HepG2 (cell line): ENCODE measurements around the gene PDCD2L. TPM values are rescaled to one million over a fixed set of nuclear protein-coding genes. Genes with fewer than 3 reads are reported as not detected.
A peak's percentile ranks its signal among the peaks of the same experiment; 100 is the strongest.

Source experiments
- ETV5 ChIP-seq: IDR thresholded peaks from 2 replicates; pipeline ENCODE4 v1.6.1; 2018; ENCODE audit warnings: missing biosample characterization, missing genetic modification reagents, inconsistent platforms, borderline replicate concordance
- IKZF4 ChIP-seq: sonication (generic); formaldehyde crosslinking; IDR thresholded peaks from 2 replicates; pipeline ENCODE4 v1.5.1; 2020; ENCODE audit warnings: borderline replicate concordance, mild to moderate bottlenecking, low read depth, missing genetic modification reagents; ENCODE audit errors: not compliant biosample characterization
- MYC ChIP-seq: sonication (generic); formaldehyde crosslinking; IDR thresholded peaks from 2 replicates; pipeline ENCODE4 v1.9.0; 2021; ENCODE audit warnings: missing genetic modification reagents, borderline replicate concordance
- NCOA1 ChIP-seq: sonication (generic); formaldehyde crosslinking; IDR thresholded peaks from 2 replicates; pipeline ENCODE4 v1.9.0; 2021; ENCODE audit warnings: missing genetic modification reagents
- NFRKB ChIP-seq: fragments of 450-650 bp; IDR thresholded peaks from 2 replicates; pipeline ENCODE4 v1.6.1; 2017
- RARG ChIP-seq: sonication (generic); formaldehyde crosslinking; IDR thresholded peaks from 2 replicates; pipeline ENCODE4 v1.4.0; 2020; ENCODE audit warnings: low read depth, mild to moderate bottlenecking, missing genetic modification reagents
- TOPORS ChIP-seq: sonication (generic); formaldehyde crosslinking; IDR thresholded peaks from 2 replicates; pipeline ENCODE4 v1.8.0; 2023; ENCODE audit warnings: mild to moderate bottlenecking, missing genetic modification reagents
- ZBED4 ChIP-seq: sonication (generic); formaldehyde crosslinking; IDR thresholded peaks from 2 replicates; pipeline ENCODE4 v1.4.0; 2020; ENCODE audit warnings: missing genetic modification reagents, borderline replicate concordance
- ZBTB7A ChIP-seq: sonication (generic); formaldehyde crosslinking; IDR thresholded peaks from 2 replicates; pipeline ENCODE4 v1.8.0; 2022; ENCODE audit warnings: mild to moderate bottlenecking, missing genetic modification reagents
- ZMYM3 ChIP-seq: sonication (generic); formaldehyde crosslinking; IDR thresholded peaks from 2 replicates; pipeline ENCODE4 v1.5.1; 2020; ENCODE audit warnings: mild to moderate bottlenecking, missing genetic modification reagents
- ZNF180 ChIP-seq: sonication (generic); formaldehyde crosslinking; IDR thresholded peaks from 2 replicates; pipeline ENCODE4 v1.4.0; 2020; ENCODE audit warnings: low read depth, missing genetic modification reagents, borderline replicate concordance
- ZNF253 ChIP-seq: sonication (generic); formaldehyde crosslinking; IDR thresholded peaks from 2 replicates; pipeline ENCODE4 v1.8.0; 2022; ENCODE audit warnings: mild to moderate bottlenecking, missing genetic modification reagents, borderline replicate concordance
- ZNF510 ChIP-seq: sonication (generic); formaldehyde crosslinking; IDR thresholded peaks from 2 replicates; pipeline ENCODE4 v1.4.0; 2020; ENCODE audit warnings: low read depth, mild to moderate bottlenecking, missing genetic modification reagents
- ZSCAN30 ChIP-seq: sonication (generic); formaldehyde crosslinking; IDR thresholded peaks from 2 replicates; pipeline ENCODE4 v1.5.0; 2020; ENCODE audit warnings: mild to moderate bottlenecking, missing genetic modification reagents
- polyA plus RNA-seq, 8 experiments: library from polyadenylated mRNA; depleted of rRNA in 3 of 8; stranded (reverse) in 7 of 8; unstranded in 1 of 8; fragments of >200 nt; fragmentation: Illumina TruSeq in 4 of 8; extraction: Trizol in 4 of 8; gene quantifications; 2 replicates each; pipeline versions ENCODE4 v1.2.1 to v1.2.3, GENCODE V29; 2011 to 2016; ENCODE audit warnings: low read depth in 4 of 8, missing spikeins in 1 of 8, mixed read lengths in 1 of 8; ENCODE audit not compliant: insufficient read depth in 1 of 8
- total RNA-seq, 5 experiments: library from RNA; depleted of rRNA; stranded (reverse); fragments of >200 nt; fragmentation: Illumina TruSeq; extraction: Trizol; gene quantifications; 2 replicates each; pipeline ENCODE4 v1.2.3, GENCODE V29; 2016; ENCODE audit warnings: low read depth in 1 of 5
- TF ChIP-seq, protein P1 (sequence below): sonication (generic); formaldehyde crosslinking; IDR thresholded peaks from 2 replicates; pipeline ENCODE4 v1.5.0; 2020; ENCODE audit warnings: mild to moderate bottlenecking, missing genetic modification reagents
- TF ChIP-seq, protein P2 (sequence below): sonication (generic); formaldehyde crosslinking; IDR thresholded peaks from 2 replicates; pipeline ENCODE4 v1.5.0; 2020; ENCODE audit warnings: mild to moderate bottlenecking, missing genetic modification reagents
- TF ChIP-seq, protein P3 (sequence below): sonication (generic); formaldehyde crosslinking; IDR thresholded peaks from 2 replicates; pipeline ENCODE4 v1.4.0; 2020; ENCODE audit warnings: missing genetic modification reagents

Gene PDCD2L
- total and polyA plus RNA-seq, 2 of the 13 experiments (the other 11 are each of a cell fraction or from before 2014, with no cell fraction given): 29.3 to 35.2 TPM

- peak; percentile 84 for TF ChIP-seq ETV5 (CRISPR knock-in tag)
- no peak for TF ChIP-seq ZNF510 (CRISPR knock-in tag)
- TF ChIP-seq ZNF253: no peak
- TF ChIP-seq, protein P1, sequence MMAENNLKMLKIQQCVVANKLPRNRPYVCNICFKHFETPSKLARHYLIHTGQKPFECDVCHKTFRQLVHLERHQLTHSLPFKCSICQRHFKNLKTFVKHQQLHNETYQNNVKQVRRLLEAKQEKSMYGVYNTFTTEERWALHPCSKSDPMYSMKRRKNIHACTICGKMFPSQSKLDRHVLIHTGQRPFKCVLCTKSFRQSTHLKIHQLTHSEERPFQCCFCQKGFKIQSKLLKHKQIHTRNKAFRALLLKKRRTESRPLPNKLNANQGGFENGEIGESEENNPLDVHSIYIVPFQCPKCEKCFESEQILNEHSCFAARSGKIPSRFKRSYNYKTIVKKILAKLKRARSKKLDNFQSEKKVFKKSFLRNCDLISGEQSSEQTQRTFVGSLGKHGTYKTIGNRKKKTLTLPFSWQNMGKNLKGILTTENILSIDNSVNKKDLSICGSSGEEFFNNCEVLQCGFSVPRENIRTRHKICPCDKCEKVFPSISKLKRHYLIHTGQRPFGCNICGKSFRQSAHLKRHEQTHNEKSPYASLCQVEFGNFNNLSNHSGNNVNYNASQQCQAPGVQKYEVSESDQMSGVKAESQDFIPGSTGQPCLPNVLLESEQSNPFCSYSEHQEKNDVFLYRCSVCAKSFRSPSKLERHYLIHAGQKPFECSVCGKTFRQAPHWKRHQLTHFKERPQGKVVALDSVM (CRISPR knock-in tag): 0 out of 2 replicates have a peak, but pooled peaks have one; percentile 9
- peak; percentile 6; the same call in 1 of the 2 replicates for TF ChIP-seq ZBED4
- no peak for TF ChIP-seq NFRKB
- TF ChIP-seq, protein P2, sequence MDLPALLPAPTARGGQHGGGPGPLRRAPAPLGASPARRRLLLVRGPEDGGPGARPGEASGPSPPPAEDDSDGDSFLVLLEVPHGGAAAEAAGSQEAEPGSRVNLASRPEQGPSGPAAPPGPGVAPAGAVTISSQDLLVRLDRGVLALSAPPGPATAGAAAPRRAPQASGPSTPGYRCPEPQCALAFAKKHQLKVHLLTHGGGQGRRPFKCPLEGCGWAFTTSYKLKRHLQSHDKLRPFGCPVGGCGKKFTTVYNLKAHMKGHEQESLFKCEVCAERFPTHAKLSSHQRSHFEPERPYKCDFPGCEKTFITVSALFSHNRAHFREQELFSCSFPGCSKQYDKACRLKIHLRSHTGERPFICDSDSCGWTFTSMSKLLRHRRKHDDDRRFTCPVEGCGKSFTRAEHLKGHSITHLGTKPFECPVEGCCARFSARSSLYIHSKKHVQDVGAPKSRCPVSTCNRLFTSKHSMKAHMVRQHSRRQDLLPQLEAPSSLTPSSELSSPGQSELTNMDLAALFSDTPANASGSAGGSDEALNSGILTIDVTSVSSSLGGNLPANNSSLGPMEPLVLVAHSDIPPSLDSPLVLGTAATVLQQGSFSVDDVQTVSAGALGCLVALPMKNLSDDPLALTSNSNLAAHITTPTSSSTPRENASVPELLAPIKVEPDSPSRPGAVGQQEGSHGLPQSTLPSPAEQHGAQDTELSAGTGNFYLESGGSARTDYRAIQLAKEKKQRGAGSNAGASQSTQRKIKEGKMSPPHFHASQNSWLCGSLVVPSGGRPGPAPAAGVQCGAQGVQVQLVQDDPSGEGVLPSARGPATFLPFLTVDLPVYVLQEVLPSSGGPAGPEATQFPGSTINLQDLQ (CRISPR knock-in tag): no peak
- TF ChIP-seq MYC (CRISPR knock-in tag): peak; percentile 38; the same call in 1 of the 2 replicates
- TF ChIP-seq, protein P3, sequence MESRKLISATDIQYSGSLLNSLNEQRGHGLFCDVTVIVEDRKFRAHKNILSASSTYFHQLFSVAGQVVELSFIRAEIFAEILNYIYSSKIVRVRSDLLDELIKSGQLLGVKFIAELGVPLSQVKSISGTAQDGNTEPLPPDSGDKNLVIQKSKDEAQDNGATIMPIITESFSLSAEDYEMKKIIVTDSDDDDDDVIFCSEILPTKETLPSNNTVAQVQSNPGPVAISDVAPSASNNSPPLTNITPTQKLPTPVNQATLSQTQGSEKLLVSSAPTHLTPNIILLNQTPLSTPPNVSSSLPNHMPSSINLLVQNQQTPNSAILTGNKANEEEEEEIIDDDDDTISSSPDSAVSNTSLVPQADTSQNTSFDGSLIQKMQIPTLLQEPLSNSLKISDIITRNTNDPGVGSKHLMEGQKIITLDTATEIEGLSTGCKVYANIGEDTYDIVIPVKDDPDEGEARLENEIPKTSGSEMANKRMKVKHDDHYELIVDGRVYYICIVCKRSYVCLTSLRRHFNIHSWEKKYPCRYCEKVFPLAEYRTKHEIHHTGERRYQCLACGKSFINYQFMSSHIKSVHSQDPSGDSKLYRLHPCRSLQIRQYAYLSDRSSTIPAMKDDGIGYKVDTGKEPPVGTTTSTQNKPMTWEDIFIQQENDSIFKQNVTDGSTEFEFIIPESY: no peak
- TF ChIP-seq TOPORS (CRISPR knock-in tag): no peak
- TF ChIP-seq ZSCAN30: 0 out of 2 replicates have a peak, but pooled peaks have one; percentile 26
- no peak for TF ChIP-seq ZNF180
- 0 out of 2 replicates have a peak, but pooled peaks have one; percentile 20 for TF ChIP-seq ZBTB7A (CRISPR knock-in tag)
- no peak for TF ChIP-seq RARG
- 0 out of 2 replicates have a peak, but pooled peaks have one; percentile 51 for TF ChIP-seq ZMYM3 (CRISPR knock-in tag)
- TF ChIP-seq IKZF4 (CRISPR knock-in tag): peak; percentile 6
- TF ChIP-seq NCOA1 (CRISPR knock-in tag): no peak
These were observed 39.3 kb upstream of the PDCD2L start, which contains the start of gene GPI (continued) for GRCh38 chr19:34364830-34365462.
